ENCODE measurements around the gene LORICRIN.

DNA sequence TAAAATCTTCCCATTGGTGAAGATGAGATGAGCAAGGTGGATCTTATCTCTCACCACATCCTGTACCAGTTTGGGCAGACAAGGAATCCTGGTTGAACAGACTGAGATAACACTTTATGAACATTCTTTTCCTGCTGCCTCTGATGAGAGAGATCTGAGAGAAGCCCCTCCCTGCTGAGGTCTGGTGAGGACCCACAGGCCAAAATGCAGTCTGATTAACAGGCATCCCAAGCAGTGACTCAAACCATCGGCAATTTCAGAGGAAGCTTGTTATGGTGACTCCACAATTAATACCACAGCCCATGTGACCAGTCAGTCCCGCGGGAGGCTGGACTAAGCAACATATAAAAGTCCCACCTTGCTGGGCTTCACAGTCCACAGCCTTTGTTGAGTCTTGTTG lies 42.3 kb upstream of the LORICRIN start, which contains the start of gene PRR9:
- TF ChIP-seq, protein P1, sequence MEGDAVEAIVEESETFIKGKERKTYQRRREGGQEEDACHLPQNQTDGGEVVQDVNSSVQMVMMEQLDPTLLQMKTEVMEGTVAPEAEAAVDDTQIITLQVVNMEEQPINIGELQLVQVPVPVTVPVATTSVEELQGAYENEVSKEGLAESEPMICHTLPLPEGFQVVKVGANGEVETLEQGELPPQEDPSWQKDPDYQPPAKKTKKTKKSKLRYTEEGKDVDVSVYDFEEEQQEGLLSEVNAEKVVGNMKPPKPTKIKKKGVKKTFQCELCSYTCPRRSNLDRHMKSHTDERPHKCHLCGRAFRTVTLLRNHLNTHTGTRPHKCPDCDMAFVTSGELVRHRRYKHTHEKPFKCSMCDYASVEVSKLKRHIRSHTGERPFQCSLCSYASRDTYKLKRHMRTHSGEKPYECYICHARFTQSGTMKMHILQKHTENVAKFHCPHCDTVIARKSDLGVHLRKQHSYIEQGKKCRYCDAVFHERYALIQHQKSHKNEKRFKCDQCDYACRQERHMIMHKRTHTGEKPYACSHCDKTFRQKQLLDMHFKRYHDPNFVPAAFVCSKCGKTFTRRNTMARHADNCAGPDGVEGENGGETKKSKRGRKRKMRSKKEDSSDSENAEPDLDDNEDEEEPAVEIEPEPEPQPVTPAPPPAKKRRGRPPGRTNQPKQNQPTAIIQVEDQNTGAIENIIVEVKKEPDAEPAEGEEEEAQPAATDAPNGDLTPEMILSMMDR (conservative IDR thresholded peaks at IDR 0.05; ENCODE audit: low read depth, low read length), result no peak
- TF ChIP-seq POLR2A (IDR thresholded peaks at IDR 0.05; ENCODE audit: low read depth, low read length) (no peak), RFX5 (IDR thresholded peaks at IDR 0.05; ENCODE audit: low read depth, low read length) (no peak), MAZ (IDR thresholded peaks at IDR 0.05; ENCODE audit: borderline replicate concordance, low read depth, low read length) (no peak), RAD21 (IDR thresholded peaks at IDR 0.05; ENCODE audit: low read length) (no peak), MXI1 (IDR thresholded peaks at IDR 0.05; ENCODE audit: borderline replicate concordance, low read depth, low read length) (no peak)

Measured in IMR-90 (cell line).